ENCODE results near the gene SHC4. TPM values are rescaled to one million over a fixed set of nuclear protein-coding genes. Genes with fewer than 3 reads are reported as not detected.

The SHC4 gene
- total and polyA plus RNA-seq, 9 of the 15 experiments (the other 6 are each of a cell fraction or from before 2014, with no cell fraction given), result 0.43 to 1.2 (median 0.67) TPM

- Histone ChIP-seq H3K4me1 (replicated peaks in 1 of 2; ENCODE audit: control insufficient read depth in 2 of 2, insufficient read depth in 2 of 2, low read length in 2 of 2) (no peaks in the 10 kb centered on the region; a peak in 1 of 5 replicates), H3K79me2 (ENCODE audit: control insufficient read depth, insufficient read depth, low read length) (no peaks in the 10 kb centered on the region), H3K27ac (ENCODE audit: extremely low read depth, low read depth, low read length) (no peak overlapping the region), H3K9me1 (ENCODE audit: control insufficient read depth, insufficient read depth, low read length) (no peaks in the 10 kb centered on the region), H3K9ac (ENCODE audit: insufficient read depth in 1 of 2, low read depth in 2 of 2, low read length in 2 of 2) (no peak overlapping the region), H3K4me3 (no peak overlapping the region), H3K4me2 (ENCODE audit: insufficient read depth, low read length) (no peak overlapping the region), H2AFZ (ENCODE audit: low read depth, low read length) (no peak overlapping the region), H3K9me3 (replicated peaks; ENCODE audit: control insufficient read depth, insufficient read depth, low read depth, low read length) (no peaks in the 10 kb centered on the region), H3K27me3 (ENCODE audit: control insufficient read depth in 2 of 2, insufficient read depth in 2 of 2, low read length in 2 of 2) (no peaks in the 10 kb centered on the region), H3K36me3 (ENCODE audit: control insufficient read depth, insufficient read depth, low read length) (peaks cover 4% of the 10 kb centered on the region; the same call in 1 of the 3 replicates), H4K20me1 (replicated peaks; ENCODE audit: control insufficient read depth, insufficient read depth, low read length) (no peaks in the 10 kb centered on the region)
- FAIRE-seq (no peak), DNase-seq (ENCODE audit: extremely low read depth in 1 of 4, low spot score in 3 of 4) (no peak), ATAC-seq (no peak)
- TF ChIP-seq MXD1 (CRISPR knock-in tag; IDR thresholded peaks at IDR 0.05; ENCODE audit: borderline replicate concordance, poor library complexity, severe bottlenecking) (no peak), GATAD2A (IDR thresholded peaks at IDR 0.05) (no peak), TEAD1 (CRISPR knock-in tag; IDR thresholded peaks at IDR 0.05) (no peak), BRD4 (IDR thresholded peaks at IDR 0.05) (no peak), TCF15 (CRISPR knock-in tag; IDR thresholded peaks at IDR 0.05) (no peak), ZNF134 (CRISPR knock-in tag; conservative IDR thresholded peaks at IDR 0.05) (no peak), GTF2E2 (tag; IDR thresholded peaks at IDR 0.05) (no peak), POU5F1 (IDR thresholded peaks at IDR 0.05; ENCODE audit: borderline replicate concordance, low read depth, low read length, partially characterized antibody) (no peak), HMG20B (CRISPR knock-in tag; IDR thresholded peaks at IDR 0.05) (no peak), DPF2 (IDR thresholded peaks at IDR 0.05) (no peak)
- intact Hi-C loops (cut with micrococcal nuclease), result no loop called here
- POLR2A ChIA-PET, result interaction anchor here (2.1 kb wide), 1 partner anchor 9 kb away, joined by 9 read pairs; no protein-coding TSS in a partner anchor
- CTCF ChIA-PET (ENCODE audit: low intra/inter-chr PET ratio), result no interaction called here
- in situ Hi-C loops (cut with MboI), result no loop called here
- no TSS peak for BruUV-seq (replicated peaks)
- 7% methylated on average over 3 of the region's 3 CpGs for WGBS (ENCODE audit: insufficient coverage, low coverage, missing lambda C conversion rate)
Observed at GRCh38 chr15:48985516-48985915, 21.8 kb upstream of the SHC4 start.

Data from K562 (cell line).